ENCODE data around the gene AMFR.

Gene AMFR

GRCh38 chr16:56462064-56462796 lies 36.9 kb upstream of the AMFR start:
- Histone ChIP-seq H3K4me1 (ENCODE audit: insufficient read depth, insufficient read length) (no peaks in the 10 kb centered on the region), H3K9ac (ENCODE audit: insufficient read length, low read depth) (no peak overlapping the region), H3K27me3 (ENCODE audit: insufficient read depth, insufficient read length) (no peaks in the 10 kb centered on the region), H3K9me3 (ENCODE audit: insufficient read depth, low read length) (no peaks in the 10 kb centered on the region), H3K36me3 (ENCODE audit: insufficient read depth, insufficient read length, low read length) (peaks cover 85% of the 10 kb centered on the region), H3K4me3 (ENCODE audit: insufficient read length, low read depth) (no peak overlapping the region)
- no peak for DNase-seq (ENCODE audit: low read depth, low spot score)
- TF ChIP-seq YY1 (IDR thresholded peaks at IDR 0.05; ENCODE audit: insufficient read depth, insufficient read length) = no peak
- no peak for TF ChIP-seq SUZ12 (IDR thresholded peaks at IDR 0.05; ENCODE audit: extremely low read depth, insufficient read depth, insufficient read length)
- no peak for TF ChIP-seq ZNF274 (IDR thresholded peaks at IDR 0.05; ENCODE audit: low read depth, low read length)

GRCh38 chr16:56460101-56460500 lies 34.8 kb upstream of the AMFR start:
- H3K27me3 ChIP-seq (ENCODE audit: insufficient read depth, insufficient read length) = no peaks in the 10 kb centered on the region
- no peak overlapping the region for H3K9ac ChIP-seq (ENCODE audit: insufficient read length, low read depth)
- no peak for DNase-seq (ENCODE audit: low read depth, low spot score)
- H3K4me3 ChIP-seq (ENCODE audit: insufficient read length, low read depth) = no peak overlapping the region
- H3K9me3 ChIP-seq (ENCODE audit: insufficient read depth, low read length) = no peaks in the 10 kb centered on the region
- peaks cover 83% of the 10 kb centered on the region for H3K36me3 ChIP-seq (ENCODE audit: insufficient read depth, insufficient read length, low read length)
- no peaks in the 10 kb centered on the region for H3K4me1 ChIP-seq (ENCODE audit: insufficient read depth, insufficient read length)
- no peak for TF ChIP-seq SUZ12 (IDR thresholded peaks at IDR 0.05; ENCODE audit: extremely low read depth, insufficient read depth, insufficient read length)
- no peak for TF ChIP-seq ZNF274 (IDR thresholded peaks at IDR 0.05; ENCODE audit: low read depth, low read length)
- TF ChIP-seq YY1 (IDR thresholded peaks at IDR 0.05; ENCODE audit: insufficient read depth, insufficient read length) = no peak

GRCh38 chr16:56457927-56458470 lies 32.7 kb upstream of the AMFR start:
- Histone ChIP-seq H3K27me3 (ENCODE audit: insufficient read depth, insufficient read length) (no peaks in the 10 kb centered on the region), H3K9me3 (ENCODE audit: insufficient read depth, low read length) (no peaks in the 10 kb centered on the region), H3K36me3 (ENCODE audit: insufficient read depth, insufficient read length, low read length) (peaks cover 88% of the 10 kb centered on the region), H3K9ac (ENCODE audit: insufficient read length, low read depth) (no peak overlapping the region), H3K4me1 (ENCODE audit: insufficient read depth, insufficient read length) (no peaks in the 10 kb centered on the region), H3K4me3 (ENCODE audit: insufficient read length, low read depth) (no peak overlapping the region)
- no peak for TF ChIP-seq SUZ12 (IDR thresholded peaks at IDR 0.05; ENCODE audit: extremely low read depth, insufficient read depth, insufficient read length)
- TF ChIP-seq YY1 (IDR thresholded peaks at IDR 0.05; ENCODE audit: insufficient read depth, insufficient read length) = no peak
- TF ChIP-seq ZNF274 (IDR thresholded peaks at IDR 0.05; ENCODE audit: low read depth, low read length) = no peak
- no peak for DNase-seq (ENCODE audit: low read depth, low spot score)

GRCh38 chr16:56451753-56452689 lies 26.7 kb upstream of the AMFR start:
- Histone ChIP-seq H3K27me3 (ENCODE audit: insufficient read depth, insufficient read length) (no peaks in the 10 kb centered on the region), H3K4me1 (ENCODE audit: insufficient read depth, insufficient read length) (no peaks in the 10 kb centered on the region), H3K4me3 (ENCODE audit: insufficient read length, low read depth) (peak overlapping the region; percentile 97), H3K36me3 (ENCODE audit: insufficient read depth, insufficient read length, low read length) (peaks cover 57% of the 10 kb centered on the region), H3K9ac (ENCODE audit: insufficient read length, low read depth) (peak overlapping the region; percentile 91), H3K9me3 (ENCODE audit: insufficient read depth, low read length) (no peaks in the 10 kb centered on the region)
- TF ChIP-seq SUZ12 (IDR thresholded peaks at IDR 0.05; ENCODE audit: extremely low read depth, insufficient read depth, insufficient read length) (no peak), YY1 (IDR thresholded peaks at IDR 0.05; ENCODE audit: insufficient read depth, insufficient read length) (no peak), ZNF274 (IDR thresholded peaks at IDR 0.05; ENCODE audit: low read depth, low read length) (no peak)
- DNase-seq (ENCODE audit: low read depth, low spot score) = no peak

- no peaks in the 10 kb centered on the region for H3K27me3 ChIP-seq (ENCODE audit: insufficient read depth, insufficient read length)
- H3K4me1 ChIP-seq (ENCODE audit: insufficient read depth, insufficient read length) = no peaks in the 10 kb centered on the region
- H3K4me3 ChIP-seq (ENCODE audit: insufficient read length, low read depth) = peak within 1 kb of the TSS; percentile 97
- TF ChIP-seq SUZ12 (IDR thresholded peaks at IDR 0.05; ENCODE audit: extremely low read depth, insufficient read depth, insufficient read length) (no peak), YY1 (IDR thresholded peaks at IDR 0.05; ENCODE audit: insufficient read depth, insufficient read length) (peak; percentile 75)
- DNase-seq (ENCODE audit: low read depth, low spot score) = peak; percentile 97
- H3K9ac ChIP-seq (ENCODE audit: insufficient read length, low read depth) = peak within 1 kb of the TSS; percentile 99
- H3K9me3 ChIP-seq (ENCODE audit: insufficient read depth, low read length) = no peaks in the 10 kb centered on the region
- peaks cover 58% of the 10 kb centered on the region for H3K36me3 ChIP-seq (ENCODE audit: insufficient read depth, insufficient read length, low read length)
Measured at GRCh38 chr16:56450986-56451752, 25.8 kb upstream of the AMFR start, which contains the start of the genes NUDT21 and OGFOD1. Gene NUDT21 (minus strand): TSS chr16:56451332. CDS start chr16:56451202, 130 bp downstream. Gene OGFOD1 (plus strand): TSS chr16:56451554. CDS start chr16:56451613, 59 bp downstream.

- Histone ChIP-seq H3K9ac (ENCODE audit: insufficient read length, low read depth) (peak overlapping the region; percentile 99), H3K27me3 (ENCODE audit: insufficient read depth, insufficient read length) (no peaks in the 10 kb centered on the region), H3K9me3 (ENCODE audit: insufficient read depth, low read length) (no peaks in the 10 kb centered on the region), H3K4me3 (ENCODE audit: insufficient read length, low read depth) (peak overlapping the region; percentile 97), H3K4me1 (ENCODE audit: insufficient read depth, insufficient read length) (no peaks in the 10 kb centered on the region), H3K36me3 (ENCODE audit: insufficient read depth, insufficient read length, low read length) (peaks cover 58% of the 10 kb centered on the region)
- TF ChIP-seq YY1 (IDR thresholded peaks at IDR 0.05; ENCODE audit: insufficient read depth, insufficient read length) = no peak
- no peak for TF ChIP-seq ZNF274 (IDR thresholded peaks at IDR 0.05; ENCODE audit: low read depth, low read length)
- no peak for TF ChIP-seq SUZ12 (IDR thresholded peaks at IDR 0.05; ENCODE audit: extremely low read depth, insufficient read depth, insufficient read length)
- DNase-seq (ENCODE audit: low read depth, low spot score) = no peak
Measured at GRCh38 chr16:56450275-56450985, 25.1 kb upstream of the AMFR start.
